Motor neuron (in vitro differentiated cells): ENCODE results near the gene CUL4A. TPM values are rescaled to one million over a fixed set of nuclear protein-coding genes. Genes with fewer than 3 reads are reported as not detected.
"Not testable (repeated sequence)": the region's sequence is repeated elsewhere in the genome, so short reads cannot be mapped to it uniquely, and the experiment has no call there.

Experiments
- ATAC-seq, 8 experiments: fragments of 200-7000 bp; cut with Tn5 transposase; replicated peaks in 6 of 8; 2 replicates each; pipeline ENCODE4 v1.8.0; 2021; ENCODE audit warnings: mild to moderate bottlenecking in 8 of 8, moderate library complexity in 8 of 8
- H3K27ac ChIP-seq, 2 donors: fragments of 250-450 bp; sonication (Bioruptor Pico); 2 replicates each; pipeline ENCODE4 v1.9.0; 2021; ENCODE audit warnings: antibody characterized with exemption in 2 of 2, mild to moderate bottlenecking in 2 of 2, moderate library complexity in 1 of 2
- H3K4me1 ChIP-seq, 2 donors: fragments of 250-450 bp; sonication (Bioruptor Pico); replicated peaks in 1 of 2; 2 replicates each; pipeline ENCODE4 v1.6.1; 2021; ENCODE audit warnings: antibody characterized with exemption in 2 of 2, mild to moderate bottlenecking in 2 of 2, moderate library complexity in 1 of 2
- H3K4me3 ChIP-seq, 5 donors: fragments of 250-450 bp; sonication (Bioruptor Pico); 2 replicates each; pipeline ENCODE4 v1.9.0; 2021; ENCODE audit warnings: antibody characterized with exemption in 5 of 5, mild to moderate bottlenecking in 5 of 5, moderate library complexity in 4 of 5
- WGBS, 10 experiments: fragments of 450-650 bp; shearing (Covaris generic); methylation state at CpG; one replicate each; pipeline ENCODE4 v1.0.0; 2022; 5-methylcytosine and 5-hydroxymethylcytosine counted together
- in situ Hi-C, 9 experiments: fragments of 400-800 bp; cut with MboI; loops; one replicate each; pipeline ENCODE4 v1.15.0; 2021; ENCODE audit warnings: low sequenced_read_pairs in 9 of 9, low pct_unique_long_range_greater_than_20kb in 2 of 9; ENCODE audit not compliant: unreplicated experiment in 9 of 9
- total RNA-seq, 8 experiments: library from RNA; unstranded; fragments of 300-600 nt; gene quantifications; 2 replicates each; pipeline versions ENCODE4 v1.2.3 to v1.2.4, GENCODE V29; 2022

Gene CUL4A
- 100 to 1,000 TPM in 2 of 8 experiments, 10 to 100 TPM in 6; 17.5 to 114 (median 39.1) TPM for total RNA-seq

GRCh38 chr13:113209336-113209758, at the start of gene CUL4A:
TSS of gene CUL4A (plus strand) at chr13:113209613. CDS start at chr13:113209628, 15 bp downstream.
- Histone ChIP-seq H3K27ac (peak within 1 kb of the TSS; percentile 97 to 98), H3K4me1 (peaks cover 19 to 40% of the 10 kb centered on the region in 2 donors), H3K4me3 (peak within 1 kb of the TSS; percentile 90 to 100 (median 97))
- 0% methylated on average over 2 of the region's 66 CpGs; no CpG with 5 or more reads in 9 of the 10 experiments for WGBS, 10 experiments
- in situ Hi-C loops = no loop called here
- ATAC-seq = peak; percentile 29 to 62 (median 56)

- Histone ChIP-seq H3K4me3 (no peak overlapping the region), H3K27ac (no peak overlapping the region), H3K4me1 (peaks cover 3 to 6% of the 10 kb centered on the region in 2 donors)
- 65 to 80% (median 77%) methylated on average over 1 to 7 of the region's 20 CpGs; no CpG with 5 or more reads in 5 of the 10 experiments for WGBS, 10 experiments
- peak in 3 of 8 experiments; percentile 16 to 19 (median 18) for ATAC-seq
- in situ Hi-C loops = no loop called here
Observed at GRCh38 chr13:113159701-113160100, 49.7 kb upstream of the CUL4A start.

- ATAC-seq = peak in 3 of 8 experiments; percentile 7 to 34 (median 17)
- in situ Hi-C loops = no loop called here
- WGBS, 10 experiments = 48 to 100% (median 75%) methylated on average over 1 to 10 of the region's 12 CpGs; no CpG with 5 or more reads in 1 of the 10 experiments
- Histone ChIP-seq H3K4me3 (no peak overlapping the region), H3K27ac (no peak overlapping the region), H3K4me1 (peaks cover 3 to 5% of the 10 kb centered on the region in 2 donors)
Observed at GRCh38 chr13:113160983-113161382, 48.4 kb upstream of the CUL4A start.

- in situ Hi-C loops = no loop called here
- WGBS, 10 experiments = 0 to 23% (median 0%) methylated on average over 1 to 7 of the region's 16 CpGs; no CpG with 5 or more reads in 7 of the 10 experiments
- H3K4me1 ChIP-seq = peaks cover 3 to 5% of the 10 kb centered on the region in 2 donors
- peak in 4 of 8 experiments; percentile 37 to 61 (median 60) for ATAC-seq
- H3K4me3 ChIP-seq = peak overlapping the region in 1 of 5 donors; percentile 11
- no peak overlapping the region for H3K27ac ChIP-seq
Observed at GRCh38 chr13:113161433-113161832, 48.0 kb upstream of the CUL4A start.

GRCh38 chr13:113161975-113162374, 47.4 kb upstream of the CUL4A start:
- H3K4me3 ChIP-seq, H3K27ac ChIP-seq, in situ Hi-C loops, ATAC-seq, H3K4me1 ChIP-seq: not testable (repeated sequence)
- no CpG with 5 or more reads among the region's 13 CpGs for WGBS, 10 experiments

GRCh38 chr13:113162783-113163685, 46.4 kb upstream of the CUL4A start:
- H3K4me1 ChIP-seq = peaks cover 3 to 5% of the 10 kb centered on the region in 2 donors
- no peak overlapping the region for H3K4me3 ChIP-seq
- ATAC-seq = peak in 5 of 8 experiments; percentile 12 to 25 (median 16)
- in situ Hi-C loops = no loop called here
- WGBS, 10 experiments = 63 to 100% (median 74%) methylated on average over 1 to 8 of the region's 25 CpGs; no CpG with 5 or more reads in 7 of the 10 experiments
- H3K27ac ChIP-seq = no peak overlapping the region

GRCh38 chr13:113164492-113164891, 44.9 kb upstream of the CUL4A start:
- peaks cover 3 to 5% of the 10 kb centered on the region in 2 donors for H3K4me1 ChIP-seq
- H3K27ac ChIP-seq = no peak overlapping the region
- in situ Hi-C loops = no loop called here
- no peak overlapping the region for H3K4me3 ChIP-seq
- 60 to 100% (median 85%) methylated on average over 1 to 7 of the region's 12 CpGs; no CpG with 5 or more reads in 5 of the 10 experiments for WGBS, 10 experiments
- peak in 2 of 8 experiments; percentile 22 to 39 for ATAC-seq

- Histone ChIP-seq H3K4me3 (no peak overlapping the region), H3K27ac (no peak overlapping the region), H3K4me1 (peaks cover 1 to 3% of the 10 kb centered on the region in 2 donors)
- ATAC-seq = no peak
- in situ Hi-C loops = no loop called here
- 82 to 100% (median 89%) methylated on average over 3 to 7 of the region's 10 CpGs; no CpG with 5 or more reads in 3 of the 10 experiments for WGBS, 10 experiments
Observed at GRCh38 chr13:113166266-113166665, 43.1 kb upstream of the CUL4A start.

- 90 to 100% (median 100%) methylated on average over 2 to 4 of the region's 5 CpGs; no CpG with 5 or more reads in 6 of the 10 experiments for WGBS, 10 experiments
- Histone ChIP-seq H3K27ac (no peak overlapping the region), H3K4me1 (no peaks in the 10 kb centered on the region), H3K4me3 (no peak overlapping the region)
- in situ Hi-C loops = no loop called here
- no peak for ATAC-seq
Observed at GRCh38 chr13:113166681-113167080, 42.7 kb upstream of the CUL4A start.

- 74 to 97% (median 93%) methylated on average over 3 to 9 of the region's 10 CpGs for WGBS, 10 experiments
- no peak for ATAC-seq
- in situ Hi-C loops = no loop called here
- Histone ChIP-seq H3K4me3 (no peak overlapping the region), H3K27ac (no peak overlapping the region), H3K4me1 (no peaks in the 10 kb centered on the region)
Observed at GRCh38 chr13:113167155-113167554, 42.3 kb upstream of the CUL4A start.

GRCh38 chr13:113167575-113167974, 41.8 kb upstream of the CUL4A start:
- 90 to 100% (median 98%) methylated on average over 2 to 3 of the region's 3 CpGs for WGBS, 10 experiments
- Histone ChIP-seq H3K4me1 (no peaks in the 10 kb centered on the region), H3K4me3 (no peak overlapping the region), H3K27ac (no peak overlapping the region)
- no peak for ATAC-seq
- in situ Hi-C loops = no loop called here

- in situ Hi-C loops = no loop called here
- WGBS, 10 experiments = 83 to 100% (median 94%) methylated on average over 2 to 7 of the region's 7 CpGs; no CpG with 5 or more reads in 1 of the 10 experiments
- H3K4me1 ChIP-seq = no peaks in the 10 kb centered on the region
- no peak for ATAC-seq
- no peak overlapping the region for H3K4me3 ChIP-seq
- no peak overlapping the region for H3K27ac ChIP-seq
Observed at GRCh38 chr13:113168211-113168610, 41.2 kb upstream of the CUL4A start.
